ENCODE measurements around the gene C9. TPM values are rescaled to one million over a fixed set of nuclear protein-coding genes. Genes with fewer than 3 reads are reported as not detected.

C9 gene
- total and polyA plus RNA-seq, 2 experiments from 2014 or later = not detected

- peaks cover 26% of the 10 kb centered on the region for H3K9me3 Mint-ChIP-seq
- H3K27me3 Mint-ChIP-seq (ENCODE audit: insufficient read depth, low read depth, poor library complexity) = no peaks in the 10 kb centered on the region
- no peak overlapping the region for H3K4me3 ChIP-seq
- H3K36me3 Mint-ChIP-seq (ENCODE audit: low read depth) = peaks cover 12% of the 10 kb centered on the region
- no peaks in the 10 kb centered on the region for H3K4me1 ChIP-seq (ENCODE audit: insufficient read depth)
- H3K27me3 ChIP-seq (ENCODE audit: insufficient read depth) = no peaks in the 10 kb centered on the region
- H3K36me3 ChIP-seq (ENCODE audit: insufficient read depth) = no peaks in the 10 kb centered on the region
- H3F3A ChIP-seq (replicated peaks; ENCODE audit: low read depth) = no peaks in the 10 kb centered on the region
- ATAC-seq (no peak), DNase-seq (ENCODE audit: low spot score) (no peak)
- H3K4me2 ChIP-seq = no peak overlapping the region
- no peak overlapping the region for H3K27ac ChIP-seq (ENCODE audit: low read depth)
- H4K20me1 ChIP-seq (replicated peaks; ENCODE audit: insufficient read depth) = no peaks in the 10 kb centered on the region
- H3K4me3 Mint-ChIP-seq = no peak overlapping the region
- H3K9me2 ChIP-seq (ENCODE audit: insufficient read depth) = no peaks in the 10 kb centered on the region; the same call in 1 of the 2 replicates
- no peak overlapping the region for H3K27ac Mint-ChIP-seq
- H3K79me2 ChIP-seq (replicated peaks; ENCODE audit: insufficient read depth) = no peaks in the 10 kb centered on the region
- H3K4me1 Mint-ChIP-seq = peaks cover 4% of the 10 kb centered on the region; the same call in 1 of the 3 replicates
- TF ChIP-seq JUNB (IDR thresholded peaks at IDR 0.05; ENCODE audit: unreplicated experiment) (no peak), CREB1 (CRISPR knock-in tag; IDR thresholded peaks at IDR 0.05; ENCODE audit: low read depth) (no peak), ZNF462 (CRISPR knock-in tag; IDR thresholded peaks at IDR 0.05) (no peak), EZH2 (IDR thresholded peaks at IDR 0.05; ENCODE audit: low read depth, unreplicated experiment) (no peak)
- H2AFZ ChIP-seq = no peak overlapping the region
Observed at GRCh38 chr5:39331861-39332381, 32.4 kb downstream of the C9 start.

- ATAC-seq (no peak), DNase-seq (ENCODE audit: low spot score) (no peak)
- no peak overlapping the region for H3K27ac ChIP-seq (ENCODE audit: low read depth)
- H3K4me2 ChIP-seq = no peak overlapping the region
- Mint-ChIP-seq H3K27me3 (ENCODE audit: insufficient read depth, low read depth, poor library complexity) (no peaks in the 10 kb centered on the region), H3K36me3 (ENCODE audit: low read depth) (peaks cover 6% of the 10 kb centered on the region; the same call in 1 of the 3 replicates), H3K27ac (no peak overlapping the region), H3K4me3 (no peak overlapping the region), H3K4me1 (peaks cover 4% of the 10 kb centered on the region; the same call in 1 of the 3 replicates), H3K9me3 (peaks cover 10% of the 10 kb centered on the region; the same call in 2 of the 3 replicates)
- no peaks in the 10 kb centered on the region for H3F3A ChIP-seq (replicated peaks; ENCODE audit: low read depth)
- H3K79me2 ChIP-seq (replicated peaks; ENCODE audit: insufficient read depth) = no peaks in the 10 kb centered on the region
- H3K27me3 ChIP-seq (ENCODE audit: insufficient read depth) = no peaks in the 10 kb centered on the region
- no peak overlapping the region for H3K4me3 ChIP-seq
- H2AFZ ChIP-seq = no peak overlapping the region
- H4K20me1 ChIP-seq (replicated peaks; ENCODE audit: insufficient read depth) = no peaks in the 10 kb centered on the region
- no peaks in the 10 kb centered on the region for H3K36me3 ChIP-seq (ENCODE audit: insufficient read depth)
- H3K9me2 ChIP-seq (ENCODE audit: insufficient read depth) = no peaks in the 10 kb centered on the region; the same call in 1 of the 2 replicates
- no peaks in the 10 kb centered on the region for H3K4me1 ChIP-seq (ENCODE audit: insufficient read depth)
- TF ChIP-seq CREB1 (CRISPR knock-in tag; IDR thresholded peaks at IDR 0.05; ENCODE audit: low read depth) (no peak), NANOG (IDR thresholded peaks at IDR 0.05; ENCODE audit: borderline replicate concordance) (no peak), REST (IDR thresholded peaks at IDR 0.05; ENCODE audit: unreplicated experiment) (no peak), ZNF114 (CRISPR knock-in tag; IDR thresholded peaks at IDR 0.05) (no peak), JUNB (IDR thresholded peaks at IDR 0.05; ENCODE audit: unreplicated experiment) (no peak), EZH2phosphoT487 (IDR thresholded peaks at IDR 0.05; ENCODE audit: unreplicated experiment) (no peak), CTCF (conservative IDR thresholded peaks at IDR 0.05; ENCODE audit: low read depth in 2 of 2) (no peak), ZNF331 (CRISPR knock-in tag; IDR thresholded peaks at IDR 0.05; ENCODE audit: low read depth) (no peak)
Observed at GRCh38 chr5:39328731-39329130, 35.6 kb downstream of the C9 start.

All from GM23338 (cell line).